IMR-90 (cell line): ENCODE measurements around the gene SLC7A7. TPM values are rescaled to one million over a fixed set of nuclear protein-coding genes. Genes with fewer than 3 reads are reported as not detected.

Experiments used
- ATAC-seq: fragments of 200-7000 bp; cut with Tn5 transposase; 2 replicates; pipeline ENCODE4 v1.9.1; 2020; ENCODE audit warnings: low read depth, mild to moderate bottlenecking, moderate library complexity
- BruUV-seq: library from RNA; stranded (reverse); fragments of 400-500 nt; replicated peaks from 2 replicates; lab custom pipeline; 2021; lab: Mats Ljungman, UMichigan
- CTCF ChIA-PET: fragments of 300-600 bp; formaldehyde crosslinking; extraction: SDS; loops from one replicate; lab custom pipeline; 2021; ENCODE audit warnings: antibody characterized with exemption; lab: Yijun Ruan, JAX
- POLR2A ChIA-PET: fragments of 300-600 bp; sonication (Branson Sonifier 250); formaldehyde crosslinking; loops from one replicate; lab custom pipeline; 2022; ENCODE audit warnings: antibody characterized with exemption; ENCODE audit not compliant: unreplicated experiment; lab: Charles Lee
- DNase-seq: peaks from one replicate; pipeline ENCODE4 v3.0.0; 2013
- H2AFZ ChIP-seq: replicated peaks from 2 replicates; pipeline ENCODE3; 2013; ENCODE audit warnings: low read length, mild to moderate bottlenecking; ENCODE audit not compliant: poor library complexity
- H2AK5ac ChIP-seq: 2 replicates; pipeline ENCODE4 v1.6.1; 2013; ENCODE audit warnings: low read depth, low read length, inconsistent platforms
- H2AK9ac ChIP-seq: replicated peaks from 2 replicates; pipeline ENCODE3; 2013; ENCODE audit warnings: mild to moderate bottlenecking, low read depth, low read length, moderate library complexity; ENCODE audit not compliant: poor library complexity
- H2BK120ac ChIP-seq: 2 replicates; pipeline ENCODE4 v1.6.1; 2013; ENCODE audit warnings: low read depth, low read length, inconsistent platforms
- H2BK15ac ChIP-seq: 3 replicates; pipeline ENCODE4 v1.6.1; 2013; ENCODE audit warnings: low read depth, low read length, inconsistent platforms
- H2BK20ac ChIP-seq: 2 replicates; pipeline ENCODE4 v1.6.1; 2013; ENCODE audit warnings: low read depth, mild to moderate bottlenecking, inconsistent platforms, low read length, moderate library complexity
- H2BK5ac ChIP-seq: 2 replicates; pipeline ENCODE4 v1.6.1; 2013; ENCODE audit warnings: mild to moderate bottlenecking, low read depth, low read length, inconsistent platforms; ENCODE audit not compliant: poor library complexity, severe bottlenecking
- H3K14ac ChIP-seq: replicated peaks from 2 replicates; pipeline ENCODE4 v1.6.1; 2013; ENCODE audit warnings: low read depth, low read length, inconsistent platforms
- H3K18ac ChIP-seq: 2 replicates; pipeline ENCODE4 v1.6.1; 2013; ENCODE audit warnings: low read depth, low read length, control low read depth
- H3K23ac ChIP-seq: 2 replicates; pipeline ENCODE4 v1.6.1; 2013; ENCODE audit warnings: low read depth, low read length, inconsistent platforms
- H3K27ac ChIP-seq: 2 replicates; pipeline ENCODE4 v1.5.1; 2013; ENCODE audit warnings: mild to moderate bottlenecking, control low read depth, low read length; ENCODE audit not compliant: insufficient read depth
- H3K27me3 ChIP-seq: 2 replicates; pipeline ENCODE4 v1.6.1; 2013; ENCODE audit warnings: low read length; ENCODE audit not compliant: control insufficient read depth, insufficient read depth
- H3K36me3 ChIP-seq: 2 replicates; pipeline ENCODE4 v1.6.1; 2013; ENCODE audit warnings: low read length, mixed read lengths; ENCODE audit not compliant: control insufficient read depth, insufficient read depth
- H3K4ac ChIP-seq: 2 replicates; pipeline ENCODE4 v1.6.1; 2013; ENCODE audit warnings: low read depth, low read length, inconsistent platforms
- H3K4me1 ChIP-seq: 2 replicates; pipeline ENCODE4 v1.6.1; 2013; ENCODE audit warnings: low read length, mixed read lengths; ENCODE audit not compliant: control insufficient read depth, insufficient read depth
- H3K4me2 ChIP-seq: 2 replicates; pipeline ENCODE4 v1.6.1; 2013; ENCODE audit warnings: low read depth, mild to moderate bottlenecking, control low read depth, low read length, moderate library complexity
- H3K4me3 ChIP-seq: 2 replicates; pipeline ENCODE4 v1.5.1; 2013; ENCODE audit warnings: low read depth, mild to moderate bottlenecking, control low read depth, low read length, moderate library complexity; ENCODE audit not compliant: insufficient read depth
- H3K56ac ChIP-seq: 2 replicates; pipeline ENCODE4 v1.6.1; 2013; ENCODE audit warnings: low read length, inconsistent platforms; ENCODE audit not compliant: insufficient read depth; ENCODE audit errors: extremely low read depth
- H3K79me1 ChIP-seq, 2 experiments: 2 replicates each; pipeline ENCODE4 v1.6.1; 2013; ENCODE audit warnings: low read length in 2 of 2, inconsistent platforms in 1 of 2, low read depth in 1 of 2
- H3K9ac ChIP-seq: 2 replicates; pipeline ENCODE4 v1.6.1; 2013; ENCODE audit warnings: low read depth, low read length, control low read depth
- H3K9me1 ChIP-seq: 2 replicates; pipeline ENCODE4 v1.6.1; 2013; ENCODE audit warnings: low read length, inconsistent platforms; ENCODE audit not compliant: insufficient read depth
- H3K9me3 ChIP-seq: 2 replicates; pipeline ENCODE4 v1.6.1; 2013; ENCODE audit warnings: low read length; ENCODE audit not compliant: control insufficient read depth, insufficient read depth
- H4K20me1 ChIP-seq: 2 replicates; pipeline ENCODE4 v1.6.1; 2013; ENCODE audit warnings: low read length, inconsistent platforms; ENCODE audit not compliant: insufficient read depth
- H4K5ac ChIP-seq: 2 replicates; pipeline ENCODE4 v1.6.1; 2013; ENCODE audit warnings: mild to moderate bottlenecking, low read depth, low read length, control low read depth
- H4K8ac ChIP-seq, 2 experiments: 2 replicates each; pipeline ENCODE4 v1.6.1; 2013; ENCODE audit warnings: low read depth in 2 of 2, low read length in 2 of 2, control low read depth in 1 of 2, inconsistent platforms in 1 of 2
- H4K91ac ChIP-seq: 2 replicates; pipeline ENCODE4 v1.6.1; 2013; ENCODE audit warnings: low read depth, low read length, inconsistent platforms; ENCODE audit not compliant: insufficient read depth
- CEBPB ChIP-seq: IDR thresholded peaks from 2 replicates; pipeline ENCODE4 v1.6.1; 2012; ENCODE audit warnings: low read depth, low read length, improper control_type of control experiment
- SMC3 ChIP-seq: fragments of 150-350 bp; IDR thresholded peaks from 2 replicates; pipeline ENCODE4 v1.6.1; 2016; ENCODE audit warnings: low read depth, mild to moderate bottlenecking, antibody characterized with exemption, low read length, moderate library complexity
- USF2 ChIP-seq: fragments of 150-350 bp; IDR thresholded peaks from 2 replicates; pipeline ENCODE4 v1.6.1; 2017; ENCODE audit warnings: mild to moderate bottlenecking, antibody characterized with exemption, low read length, low read depth
- WGBS, 2 experiments: methylation state at CpG; one replicate each; pipeline versions ENCODE4 v1.1.5 to v1.1.7; 2013; ENCODE audit warnings: missing lambda C conversion rate in 2 of 2; ENCODE audit not compliant: insufficient read length in 1 of 2; ENCODE audit errors: extremely low coverage in 2 of 2; 5-methylcytosine and 5-hydroxymethylcytosine counted together
- dilution Hi-C: fragments of 300-500 bp; cut with HindIII; formaldehyde crosslinking; loops from one replicate; pipeline ENCODE4 v1.14.3; 2018; ENCODE audit warnings: low sequenced_read_pairs; ENCODE audit not compliant: unreplicated experiment
- in situ Hi-C: fragments of 300-500 bp; cut with MboI; formaldehyde crosslinking; loops from 3 replicates; pipeline ENCODE4 v1.14.3; 2019; ENCODE audit warnings: low sequenced_read_pairs, inconsistent platforms, mixed read lengths
- intact Hi-C: fragments of 100-400 bp; cut with micrococcal nuclease; formaldehyde crosslinking; loops from 2 replicates; pipeline ENCODE4 v1.10.0; 2022
- polyA plus RNA-seq, 3 experiments: library from polyadenylated mRNA; depleted of rRNA; stranded (reverse); fragments of >200 nt; gene quantifications; 2 replicates each; pipeline ENCODE4 v1.2.3, GENCODE V29; 2012; ENCODE audit warnings: low replicate concordance in 1 of 3
- total RNA-seq: library from RNA; depleted of rRNA; stranded (reverse); fragments of >200 nt; gene quantifications from 2 replicates; pipeline ENCODE4 v1.2.3, GENCODE V29; 2012

Gene SLC7A7
- total and polyA plus RNA-seq, 2 of the 4 experiments (the other 2 are of a cell fraction), result 1.8 to 2.0 TPM

GRCh38 chr14:22798528-22798927 is 16.7 kb downstream of the SLC7A7 start:
- in situ Hi-C loops, result no loop called here

More at GRCh38 chr14:22798528-22798927, 16.7 kb downstream of the SLC7A7 start:
- H3K79me1 ChIP-seq, result no peaks in the 10 kb centered on the region
- no peak overlapping the region for H3K56ac ChIP-seq
- 0 out of 2 replicates have a peak, but pooled peaks have one; percentile 44 for ATAC-seq
- no peak overlapping the region for H3K9ac ChIP-seq
- no peak overlapping the region for H3K4ac ChIP-seq
- CTCF ChIA-PET, result no interaction called here
- no peak overlapping the region for H2AFZ ChIP-seq
- no peaks in the 10 kb centered on the region for H3K4me1 ChIP-seq
- H4K5ac ChIP-seq, result no peak overlapping the region
- no peaks in the 10 kb centered on the region for H3K9me3 ChIP-seq
- intact Hi-C loops (no loop called here), dilution Hi-C loops (no loop called here)
- H3K18ac ChIP-seq, result no peak overlapping the region
- H4K8ac ChIP-seq, result no peak overlapping the region
- H2BK120ac ChIP-seq, result no peak overlapping the region
- no peak overlapping the region for H3K4me3 ChIP-seq
- H4K91ac ChIP-seq, result no peak overlapping the region
- H2BK5ac ChIP-seq, result no peak overlapping the region
- no peaks in the 10 kb centered on the region; the same call in 1 of the 2 replicates for H3K9me1 ChIP-seq
- no peak overlapping the region for H3K27ac ChIP-seq
- no TSS peak for BruUV-seq
- peaks cover 12% of the 10 kb centered on the region for H3K27me3 ChIP-seq
- no peak overlapping the region for H2AK9ac ChIP-seq
- no peak overlapping the region for H3K14ac ChIP-seq
- H2BK20ac ChIP-seq, result no peak overlapping the region
- H3K36me3 ChIP-seq, result no peaks in the 10 kb centered on the region
- H2BK15ac ChIP-seq, result no peak overlapping the region
- 60% methylated on average over 2 of the region's 2 CpGs; no CpG with 5 or more reads in 1 of the 2 experiments for WGBS, 2 experiments
- no peak overlapping the region for H2AK5ac ChIP-seq
- no peak overlapping the region for H3K23ac ChIP-seq
- no peaks in the 10 kb centered on the region for H4K20me1 ChIP-seq
- no peak for TF ChIP-seq SMC3
- 0 out of 2 replicates have a peak, but pooled peaks have one; percentile 26 for TF ChIP-seq CEBPB
- TF ChIP-seq USF2, result no peak
- H3K4me2 ChIP-seq, result no peak overlapping the region
- POLR2A ChIA-PET, result no interaction called here
- no peak for DNase-seq
